K562 (cell line): Measurements from ENCODE around the gene ALDH3B2. TPM values are rescaled to one million over a fixed set of nuclear protein-coding genes. Genes with fewer than 3 reads are reported as not detected.

Source experiments
- ATF4 ChIP-seq: fragments of 450-650 bp; formaldehyde crosslinking; IDR thresholded peaks from 2 replicates; pipeline ENCODE4 v1.4.0; 2022; ENCODE audit warnings: mild to moderate bottlenecking, moderate library complexity
- CLOCK ChIP-seq: fragments of 250-450 bp; sonication (Bioruptor Pico); IDR thresholded peaks from 2 replicates; pipeline ENCODE4 v1.4.0; 2020; ENCODE audit warnings: mild to moderate bottlenecking, moderate library complexity, borderline replicate concordance
- DLX4 ChIP-seq: fragments of 250-450 bp; sonication (Bioruptor Pico); IDR thresholded peaks from 2 replicates; pipeline ENCODE4 v1.6.1; 2021; ENCODE audit warnings: mild to moderate bottlenecking
- HIVEP1 ChIP-seq: fragments of 250-450 bp; sonication (Bioruptor Pico); IDR thresholded peaks from 2 replicates; pipeline ENCODE4 v1.4.0; 2020; ENCODE audit warnings: mild to moderate bottlenecking
- KDM2B ChIP-seq: fragments of 250-450 bp; sonication (Bioruptor Pico); IDR thresholded peaks from 2 replicates; pipeline ENCODE4 v1.8.0; 2021; ENCODE audit warnings: mild to moderate bottlenecking, moderate library complexity
- TAL1 ChIP-seq: fragments of 450-650 bp; IDR thresholded peaks from 2 replicates; pipeline ENCODE4 v1.6.1; 2016; ENCODE audit warnings: mild to moderate bottlenecking
- TEAD2 ChIP-seq: fragments of 450-650 bp; IDR thresholded peaks from 2 replicates; pipeline ENCODE4 v1.6.1; 2016; ENCODE audit warnings: missing genetic modification characterization, control low read depth, missing compliant biosample characterization
- THRA ChIP-seq: fragments of 450-650 bp; IDR thresholded peaks from 2 replicates; pipeline ENCODE4 v1.6.1; 2017; ENCODE audit warnings: mild to moderate bottlenecking, moderate library complexity
- XRCC3 ChIP-seq: fragments of 450-650 bp; IDR thresholded peaks from 2 replicates; pipeline ENCODE4 v1.6.1; 2017; ENCODE audit warnings: mild to moderate bottlenecking, moderate library complexity
- ZBTB11 ChIP-seq, 3 experiments: fragments of 200-800 bp in 1 of 3; fragments of 250-450 bp in 1 of 3; fragments of 450-650 bp in 1 of 3; sonication (Bioruptor Pico) in 1 of 3; sonication (Bioruptor generic) in 1 of 3; formaldehyde crosslinking in 1 of 3; IDR thresholded peaks; 2 replicates each; pipeline versions ENCODE4 v1.6.1 to v1.8.0; 2016 to 2022; ENCODE audit warnings: mild to moderate bottlenecking in 2 of 3, missing genetic modification characterization in 2 of 3, missing compliant biosample characterization in 1 of 3, moderate library complexity in 1 of 3
- ZBTB26 ChIP-seq: fragments of 450-650 bp; formaldehyde crosslinking; IDR thresholded peaks from 2 replicates; pipeline ENCODE4 v1.4.0; 2022; ENCODE audit warnings: missing genetic modification characterization
- ZC3H4 ChIP-seq: sonication (generic); formaldehyde crosslinking; IDR thresholded peaks from 2 replicates; pipeline ENCODE4 v1.9.0; 2021; ENCODE audit warnings: missing genetic modification reagents, borderline replicate concordance
- ZNF263 ChIP-seq: sonication (generic); formaldehyde crosslinking; IDR thresholded peaks from 2 replicates; pipeline ENCODE4 v1.8.0; 2022; ENCODE audit warnings: mild to moderate bottlenecking, missing genetic modification reagents, borderline replicate concordance
- ZNF561 ChIP-seq: fragments of 450-650 bp; formaldehyde crosslinking; conservative IDR thresholded peaks from 2 replicates; pipeline ENCODE4 v1.4.0; 2020; ENCODE audit warnings: mild to moderate bottlenecking, moderate library complexity
- ZNF77 ChIP-seq: fragments of 250-450 bp; sonication (Bioruptor Pico); IDR thresholded peaks from 2 replicates; pipeline ENCODE4 v1.5.0; 2020
- polyA plus RNA-seq, 8 experiments: library from polyadenylated mRNA; depleted of rRNA in 4 of 8; stranded (reverse) in 5 of 8; unstranded in 3 of 8; fragments of >200 nt; fragmentation: Nextera tagmentation in 2 of 8; fragmentation: Illumina TruSeq in 1 of 8; extraction: Ambion mirVana in 2 of 8; extraction: Trizol in 1 of 8; gene quantifications; 2 replicates each; pipeline versions ENCODE4 v1.2.1 to v1.2.3, GENCODE V29; 2011 to 2014; ENCODE audit warnings: inconsistent platforms in 1 of 8, missing spikeins in 1 of 8
- total RNA-seq, 7 experiments: library from RNA; depleted of rRNA in 6 of 7; stranded (reverse); fragments of >200 nt in 6 of 7; fragmentation: Illumina TruSeq in 2 of 7; extraction: Trizol in 2 of 7; gene quantifications; 2 replicates each; pipeline versions ENCODE4 v1.2.1 to v1.2.3, GENCODE V29; 2011 to 2021; ENCODE audit warnings: low replicate concordance in 1 of 7

ALDH3B2 gene
- total and polyA plus RNA-seq, 9 of the 15 experiments (the other 6 are each of a cell fraction or from before 2014, with no cell fraction given), result not detected

GRCh38 chr11:67630228-67630942 is 44.0 kb downstream of the ALDH3B2 start (continued):
- TF ChIP-seq DLX4 (no peak), ZNF561 (CRISPR knock-in tag) (no peak), ZNF77 (CRISPR knock-in tag) (no peak), THRA (no peak), ZNF263 (peak; percentile 76), KDM2B (CRISPR knock-in tag) (peak; percentile 63; the same call in 1 of the 2 replicates), CLOCK (CRISPR knock-in tag) (no peak), ATF4 (CRISPR knock-in tag) (0 out of 2 replicates have a peak, but pooled peaks have one; percentile 32), HIVEP1 (CRISPR knock-in tag) (no peak), TAL1 (no peak), ZBTB26 (CRISPR knock-in tag) (no peak), ZBTB11 (CRISPR knock-in tag; IDR thresholded peaks at IDR 0.05) (peak in 2 of 3 experiments; percentile 57 to 94; a peak in 4 of 6 replicates), XRCC3 (no peak), ZC3H4 (CRISPR knock-in tag) (no peak), TEAD2 (tag) (no peak)
